ENCODE data around the gene DDX49. TPM values are rescaled to one million over a fixed set of nuclear protein-coding genes. Genes with fewer than 3 reads are reported as not detected.
"Not testable (repeated sequence)": the region's sequence is repeated elsewhere in the genome, so short reads cannot be mapped to it uniquely, and the experiment has no call there.

The DDX49 gene
- total RNA-seq, 1 donor from 2014 or later: 53.6 TPM

GRCh38 chr19:18915639-18916038 is 3.9 kb upstream of the DDX49 start:
- Mint-ChIP-seq H3K27ac (no peak overlapping the region), H3K4me1 (peaks cover 44% of the 10 kb centered on the region)
- intact Hi-C loops (cut with micrococcal nuclease): loop anchor here (5.0 to 10.0 kb wide), 5 partner anchors 147 to 328 kb away; partner anchors contain the start of genes CRTC1, REX1BD, SLC25A42 and TMEM161A

GRCh38 chr19:18917593-18917992 is 1.9 kb upstream of the DDX49 start:
- H3K9me3 Mint-ChIP-seq; H3K27me3 Mint-ChIP-seq; H3K27ac Mint-ChIP-seq; DNase-seq; POLR2A ChIA-PET; CTCF ChIA-PET; ATAC-seq (ENCODE audit: low read depth): not testable (repeated sequence)
- Mint-ChIP-seq H3K4me1 (peaks cover 49% of the 10 kb centered on the region), H3K36me3 (ENCODE audit: low read depth) (peaks cover 56% of the 10 kb centered on the region), H3K4me3 (peak overlapping the region; percentile 52)
- intact Hi-C loops (cut with micrococcal nuclease): loop anchor here (5.0 to 10.0 kb wide), 5 partner anchors 145 to 330 kb away; partner anchors contain the start of genes CRTC1, REX1BD, SLC25A42 and TMEM161A

More at GRCh38 chr19:18915639-18916038, 3.9 kb upstream of the DDX49 start:
- TF ChIP-seq CTCF (IDR thresholded peaks at IDR 0.05): no peak
- ChIA-PET POLR2A (no interaction called here), CTCF (interaction anchor here (1.0 kb wide), 1 partner anchor 465 kb away, joined by 3 read pairs; no protein-coding TSS in a partner anchor)
- H3K9me3 Mint-ChIP-seq: no peaks in the 10 kb centered on the region
- ATAC-seq (ENCODE audit: low read depth) (no peak), DNase-seq (no peak)
- no peaks in the 10 kb centered on the region for H3K27me3 Mint-ChIP-seq
- peaks cover 49% of the 10 kb centered on the region for H3K36me3 Mint-ChIP-seq (ENCODE audit: low read depth)
- H3K4me3 Mint-ChIP-seq: no peak overlapping the region

GRCh38 chr19:18919900-18920214 is 342 bp downstream of the DDX49 start:
- Mint-ChIP-seq H3K27ac (peak overlapping the region; percentile 60), H3K27me3 (no peaks in the 10 kb centered on the region), H3K4me3 (peak overlapping the region; percentile 91), H3K36me3 (ENCODE audit: low read depth) (peaks cover 64% of the 10 kb centered on the region), H3K9me3 (no peaks in the 10 kb centered on the region), H3K4me1 (peaks cover 46% of the 10 kb centered on the region)
- ATAC-seq (ENCODE audit: low read depth) (no peak), DNase-seq (no peak)
- ChIA-PET POLR2A (interaction anchor here (0.5 to 2.0 kb wide), 22 partner anchors 8 to 640 kb away, joined by 3 to 23 read pairs (median 4); partner anchors contain the start of genes KXD1, REX1BD, SLC25A42 and UBA52), CTCF (interaction anchor here (0.9 to 1.2 kb wide), 3 partner anchors 22 to 469 kb away, joined by 3 to 4 read pairs (median 3); partner anchors contain the start of genes HOMER3 and KXD1)
- no peak for TF ChIP-seq CTCF (IDR thresholded peaks at IDR 0.05)
- intact Hi-C loops (cut with micrococcal nuclease): loop anchor here (1.0 to 10.0 kb wide), 13 partner anchors 12 to 400 kb away; partner anchors contain the start of genes ARMC6, BORCS8, CRTC1 and ELL

- CTCF ChIA-PET: interaction anchor here (0.9 kb wide), 1 partner anchor 21 kb away, joined by 3 read pairs; the partner anchor contains the start of gene HOMER3
These were observed 885 bp downstream of the DDX49 start for GRCh38 chr19:18920400-18920799.

GRCh38 chr19:18921593-18921992 is 2.1 kb downstream of the DDX49 start:
- POLR2A ChIA-PET: interaction anchor here (0.6 kb wide), 1 partner anchor 9 kb away, joined by 3 read pairs; no protein-coding TSS in a partner anchor
- H3K27ac Mint-ChIP-seq: no peak overlapping the region
- no peak for DNase-seq

More at GRCh38 chr19:18920400-18920799, 885 bp downstream of the DDX49 start:
- H3K9me3 Mint-ChIP-seq: no peaks in the 10 kb centered on the region
- POLR2A ChIA-PET: interaction anchor here (0.7 kb wide), 1 partner anchor 717 kb away, joined by 4 read pairs; the partner anchor contains the start of gene RAB3A
- no peak for ATAC-seq (ENCODE audit: low read depth)
- H3K4me3 Mint-ChIP-seq: peak overlapping the region; percentile 91
- intact Hi-C loops (cut with micrococcal nuclease): no loop called here
- no peaks in the 10 kb centered on the region for H3K27me3 Mint-ChIP-seq
- peaks cover 41% of the 10 kb centered on the region for H3K4me1 Mint-ChIP-seq
- no peak for TF ChIP-seq CTCF (IDR thresholded peaks at IDR 0.05)
- H3K36me3 Mint-ChIP-seq (ENCODE audit: low read depth): peaks cover 60% of the 10 kb centered on the region
- no peak for DNase-seq
- no peak overlapping the region for H3K27ac Mint-ChIP-seq

More at GRCh38 chr19:18921593-18921992, 2.1 kb downstream of the DDX49 start:
- CTCF ChIA-PET: no interaction called here
- no peak for ATAC-seq (ENCODE audit: low read depth)
- peaks cover 37% of the 10 kb centered on the region for H3K4me1 Mint-ChIP-seq
- TF ChIP-seq CTCF (IDR thresholded peaks at IDR 0.05): no peak
- H3K36me3 Mint-ChIP-seq (ENCODE audit: low read depth): peaks cover 64% of the 10 kb centered on the region
- intact Hi-C loops (cut with micrococcal nuclease): no loop called here
- peak overlapping the region; percentile 48 for H3K4me3 Mint-ChIP-seq
- H3K27me3 Mint-ChIP-seq: no peaks in the 10 kb centered on the region
- H3K9me3 Mint-ChIP-seq: no peaks in the 10 kb centered on the region

Data from activated B cell treated with CpG ODN at 0.5 μM for 24 hours (primary cell).